ENCODE data around the gene HDAC1.

DNA sequence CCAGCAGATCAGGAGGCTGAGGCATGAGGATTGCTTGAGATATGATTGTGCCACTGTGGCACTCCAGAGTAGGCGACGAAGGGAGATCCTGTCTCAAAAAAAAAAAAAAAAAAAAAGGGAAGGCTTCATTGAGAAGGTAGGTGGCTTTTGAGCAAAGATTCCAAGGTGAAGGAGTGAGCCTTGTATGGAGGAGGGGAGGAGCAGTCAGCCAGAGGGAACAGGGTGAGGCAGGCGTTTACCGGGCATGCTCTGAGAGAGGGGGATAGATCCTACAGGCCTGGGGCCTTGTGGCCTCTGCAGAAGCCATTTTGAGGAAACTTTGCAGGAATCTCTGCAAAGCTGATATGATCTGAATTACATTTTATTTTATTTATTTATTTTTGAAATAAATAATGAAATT, 5.1 kb upstream of the HDAC1 start:
- TF ChIP-seq FOS (IDR thresholded peaks at IDR 0.05; ENCODE audit: low read depth, low read length) (no peak), CTCF (conservative IDR thresholded peaks at IDR 0.05; ENCODE audit: low read depth, low read length) (no peak), POLR2A (IDR thresholded peaks at IDR 0.05; ENCODE audit: low read depth, low read length) (no peak)

Measured in IMR-90 (cell line).